ENCODE measurements around the gene CLCN1. TPM values are rescaled to one million over a fixed set of nuclear protein-coding genes. Genes with fewer than 3 reads are reported as not detected.

CLCN1 gene
- total RNA-seq, 1 donor from 2014 or later, result not detected

DNA sequence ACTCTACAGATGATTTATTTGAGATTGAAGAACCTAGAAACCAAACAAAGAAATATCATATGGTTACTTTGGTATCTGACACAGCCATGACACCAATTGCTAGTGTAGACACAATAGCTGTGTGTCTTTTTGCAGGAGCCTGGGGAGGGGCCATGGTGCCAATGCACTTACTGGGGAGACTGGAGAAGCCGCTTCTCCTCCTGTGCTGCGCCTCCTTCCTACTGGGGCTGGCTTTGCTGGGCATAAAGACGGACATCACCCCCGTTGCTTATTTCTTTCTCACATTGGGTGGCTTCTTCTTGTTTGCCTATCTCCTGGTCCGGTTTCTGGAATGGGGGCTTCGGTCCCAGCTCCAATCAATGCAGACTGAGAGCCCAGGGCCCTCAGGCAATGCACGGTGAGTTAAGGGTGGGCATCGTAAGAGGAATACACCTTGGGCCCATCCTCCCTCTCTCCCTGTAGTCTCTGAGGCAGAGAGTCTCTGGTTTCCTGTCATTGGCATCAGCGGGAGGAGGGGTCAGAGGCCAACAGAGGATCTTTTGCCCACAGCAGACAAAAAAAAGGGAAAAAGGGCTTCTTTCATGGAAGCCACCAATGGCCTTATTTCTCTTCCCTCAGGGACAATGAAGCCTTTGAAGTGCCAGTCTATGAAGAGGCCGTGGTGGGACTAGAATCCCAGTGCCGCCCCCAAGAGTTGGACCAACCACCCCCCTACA is 29.9 kb upstream of the CLCN1 start:
- Histone ChIP-seq H3K79me2 (ENCODE audit: low read depth) (peaks cover 27% of the 10 kb centered on the region), H3F3A (ENCODE audit: low read depth) (no peaks in the 10 kb centered on the region), H2AFZ (replicated peaks) (no peak overlapping the region), H3K36me3 (no peaks in the 10 kb centered on the region), H3K27ac (no peak overlapping the region), H3K27me3 (peaks cover 12% of the 10 kb centered on the region), H3K4me2 (no peak overlapping the region), H3K9ac (no peak overlapping the region), H3K9me3 (ENCODE audit: low read depth) (peaks cover 6% of the 10 kb centered on the region), H3K4me3 (no peak overlapping the region), H4K20me1 (ENCODE audit: low read depth) (peaks cover 19% of the 10 kb centered on the region), H3K4me1 (peaks cover 18% of the 10 kb centered on the region)
- H3K27me3 Mint-ChIP-seq (ENCODE audit: insufficient read depth, low read depth), result peaks cover 2% of the 10 kb centered on the region
- TF ChIP-seq EZH2phosphoT487 (IDR thresholded peaks at IDR 0.05) (no peak), EZH2 (IDR thresholded peaks at IDR 0.05) (no peak)
- TF ChIP-seq, protein P1, sequence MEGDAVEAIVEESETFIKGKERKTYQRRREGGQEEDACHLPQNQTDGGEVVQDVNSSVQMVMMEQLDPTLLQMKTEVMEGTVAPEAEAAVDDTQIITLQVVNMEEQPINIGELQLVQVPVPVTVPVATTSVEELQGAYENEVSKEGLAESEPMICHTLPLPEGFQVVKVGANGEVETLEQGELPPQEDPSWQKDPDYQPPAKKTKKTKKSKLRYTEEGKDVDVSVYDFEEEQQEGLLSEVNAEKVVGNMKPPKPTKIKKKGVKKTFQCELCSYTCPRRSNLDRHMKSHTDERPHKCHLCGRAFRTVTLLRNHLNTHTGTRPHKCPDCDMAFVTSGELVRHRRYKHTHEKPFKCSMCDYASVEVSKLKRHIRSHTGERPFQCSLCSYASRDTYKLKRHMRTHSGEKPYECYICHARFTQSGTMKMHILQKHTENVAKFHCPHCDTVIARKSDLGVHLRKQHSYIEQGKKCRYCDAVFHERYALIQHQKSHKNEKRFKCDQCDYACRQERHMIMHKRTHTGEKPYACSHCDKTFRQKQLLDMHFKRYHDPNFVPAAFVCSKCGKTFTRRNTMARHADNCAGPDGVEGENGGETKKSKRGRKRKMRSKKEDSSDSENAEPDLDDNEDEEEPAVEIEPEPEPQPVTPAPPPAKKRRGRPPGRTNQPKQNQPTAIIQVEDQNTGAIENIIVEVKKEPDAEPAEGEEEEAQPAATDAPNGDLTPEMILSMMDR (IDR thresholded peaks at IDR 0.05), result no peak
- no peak for DNase-seq (ENCODE audit: low spot score)
- peaks cover 7% of the 10 kb centered on the region for H3K36me3 Mint-ChIP-seq
- H3K27ac Mint-ChIP-seq, result no peak overlapping the region
- H3K4me1 Mint-ChIP-seq, result peaks cover 39% of the 10 kb centered on the region
- peak overlapping the region; percentile 42 for H3K4me3 Mint-ChIP-seq
- peaks cover 9% of the 10 kb centered on the region for H3K9me3 Mint-ChIP-seq

DNA sequence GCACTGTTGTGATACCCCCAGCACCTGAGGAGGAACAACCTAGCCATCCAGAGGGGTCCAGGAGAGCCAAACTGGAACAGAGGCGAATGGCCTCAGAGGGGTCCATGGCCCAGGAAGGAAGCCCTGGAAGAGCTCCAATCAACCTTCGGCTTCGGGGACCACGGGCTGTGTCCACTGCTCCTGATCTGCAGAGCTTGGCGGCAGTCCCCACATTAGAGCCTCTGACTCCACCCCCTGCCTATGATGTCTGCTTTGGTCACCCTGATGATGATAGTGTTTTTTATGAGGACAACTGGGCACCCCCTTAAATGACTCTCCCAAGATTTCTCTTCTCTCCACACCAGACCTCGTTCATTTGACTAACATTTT is 29.4 kb upstream of the CLCN1 start:
- Histone ChIP-seq H3K4me3 (no peak overlapping the region), H2AFZ (replicated peaks) (no peak overlapping the region), H3K9me3 (ENCODE audit: low read depth) (peaks cover 6% of the 10 kb centered on the region), H3F3A (ENCODE audit: low read depth) (no peaks in the 10 kb centered on the region), H3K27ac (no peak overlapping the region), H3K9ac (no peak overlapping the region), H3K79me2 (ENCODE audit: low read depth) (peaks cover 32% of the 10 kb centered on the region), H3K4me1 (peaks cover 18% of the 10 kb centered on the region), H3K36me3 (no peaks in the 10 kb centered on the region), H3K4me2 (no peak overlapping the region), H4K20me1 (ENCODE audit: low read depth) (peaks cover 24% of the 10 kb centered on the region), H3K27me3 (peaks cover 12% of the 10 kb centered on the region)
- Mint-ChIP-seq H3K4me3 (peak overlapping the region; percentile 90), H3K36me3 (peaks cover 12% of the 10 kb centered on the region), H3K27me3 (ENCODE audit: insufficient read depth, low read depth) (peaks cover 2% of the 10 kb centered on the region), H3K9me3 (peaks cover 9% of the 10 kb centered on the region), H3K4me1 (peaks cover 43% of the 10 kb centered on the region), H3K27ac (no peak overlapping the region)
- DNase-seq (ENCODE audit: low spot score), result no peak
- TF ChIP-seq EZH2 (IDR thresholded peaks at IDR 0.05) (no peak), EZH2phosphoT487 (IDR thresholded peaks at IDR 0.05) (no peak)
- TF ChIP-seq, protein P1 (IDR thresholded peaks at IDR 0.05), result no peak

GRCh38 chr7:143287339-143287934 is 28.5 kb upstream of the CLCN1 start:
- H3K4me1 Mint-ChIP-seq, result peaks cover 41% of the 10 kb centered on the region
- Histone ChIP-seq H3K27me3 (peaks cover 12% of the 10 kb centered on the region), H3K79me2 (ENCODE audit: low read depth) (peaks cover 41% of the 10 kb centered on the region), H4K20me1 (ENCODE audit: low read depth) (peaks cover 24% of the 10 kb centered on the region), H3K4me3 (no peak overlapping the region), H3K9me3 (ENCODE audit: low read depth) (peaks cover 6% of the 10 kb centered on the region), H3K27ac (no peak overlapping the region), H3K4me1 (peaks cover 18% of the 10 kb centered on the region), H3F3A (ENCODE audit: low read depth) (no peaks in the 10 kb centered on the region), H3K9ac (no peak overlapping the region), H2AFZ (replicated peaks) (no peak overlapping the region), H3K36me3 (peaks cover 5% of the 10 kb centered on the region), H3K4me2 (no peak overlapping the region)
- H3K36me3 Mint-ChIP-seq, result peaks cover 18% of the 10 kb centered on the region
- peak overlapping the region; percentile 90 for H3K4me3 Mint-ChIP-seq
- peaks cover 9% of the 10 kb centered on the region for H3K9me3 Mint-ChIP-seq
- peaks cover 2% of the 10 kb centered on the region for H3K27me3 Mint-ChIP-seq (ENCODE audit: insufficient read depth, low read depth)
- no peak for DNase-seq (ENCODE audit: low spot score)
- TF ChIP-seq EZH2phosphoT487 (IDR thresholded peaks at IDR 0.05) (no peak), EZH2 (IDR thresholded peaks at IDR 0.05) (no peak)
- TF ChIP-seq, protein P1 (IDR thresholded peaks at IDR 0.05), result no peak
- H3K27ac Mint-ChIP-seq, result peak overlapping the region; percentile 64
